Uterus (tissue), 4 donors: ENCODE results near the gene CCDC88A. TPM values are rescaled to one million over a fixed set of nuclear protein-coding genes. Genes with fewer than 3 reads are reported as not detected.
"Not testable (repeated sequence)": the region's sequence is repeated elsewhere in the genome, so short reads cannot be mapped to it uniquely, and the experiment has no call there.

Experiments used
- DNase-seq, 2 donors: peaks; one replicate each; pipeline ENCODE4 v3.0.0-alpha.2; 2019 to 2020
- H3K27ac ChIP-seq, 2 donors: fragments of 200-600 bp; sonication (generic); 1 replicate in 1 of 2; 2 replicates in 1 of 2; pipeline ENCODE4 v1.5.1; 2016 to 2018
- H3K27me3 ChIP-seq, 2 donors: fragments of 200-600 bp; sonication (generic); one replicate each; pipeline ENCODE4 v1.5.1; 2018 to 2019; ENCODE audit warnings: control low read depth in 1 of 2
- H3K36me3 ChIP-seq, 2 donors: fragments of 200-600 bp; sonication (generic); one replicate each; pipeline ENCODE4 v1.5.1; 2019; ENCODE audit warnings: control low read depth in 1 of 2
- H3K4me1 ChIP-seq, 2 donors: fragments of 200-600 bp; sonication (generic); one replicate each; pipeline ENCODE4 v1.5.1; 2018 to 2019; ENCODE audit warnings: control low read depth in 1 of 2
- H3K4me3 ChIP-seq, 2 donors: fragments of 200-600 bp; sonication (generic); 1 replicate in 1 of 2; 2 replicates in 1 of 2; pipeline ENCODE4 v1.5.1; 2018 to 2019; ENCODE audit warnings: mild to moderate bottlenecking in 1 of 2
- H3K9me3 ChIP-seq, 2 donors: fragments of 200-600 bp; sonication (generic); one replicate each; pipeline ENCODE4 v1.5.1; 2019; ENCODE audit warnings: control low read depth in 1 of 2
- CTCF ChIP-seq, 4 experiments: fragments of 200-600 bp in 2 of 4; fragments of 450-650 bp in 2 of 4; sonication (generic) in 2 of 4; IDR thresholded peaks; one replicate each; pipeline ENCODE4 v1.5.1; 2016 to 2019; ENCODE audit warnings: antibody characterized with exemption in 4 of 4, mild to moderate bottlenecking in 2 of 4, moderate library complexity in 1 of 4
- POLR2A ChIP-seq, 2 donors: fragments of 450-650 bp; IDR thresholded peaks; one replicate each; pipeline ENCODE4 v1.6.1; 2016; ENCODE audit warnings: antibody characterized with exemption in 2 of 2, mild to moderate bottlenecking in 1 of 2, moderate library complexity in 1 of 2
- intact Hi-C: fragments of 100-400 bp; cut with DNase I; formaldehyde crosslinking; loops from one replicate; pipeline ENCODE4 v1.15.1; 2023; ENCODE audit warnings: low total_unique reads
- small RNA-seq: library from RNA; depleted of rRNA; stranded (forward); fragments of <200 nt; gene quantifications from one replicate; pipeline ENCODE3, GENCODE V24; 2016
- total RNA-seq, 4 donors: library from RNA; depleted of rRNA in 3 of 4; stranded (reverse); fragments of >200 nt in 3 of 4; gene quantifications; one replicate each; pipeline versions ENCODE4 v1.1.0 to v1.2.4, GENCODE V29; 2014 to 2023
- donor health status: DM: yes; HTN: yes; CAD: no.

Gene CCDC88A
- total RNA-seq, 4 donors from 2014 or later = 34.1 to 152 (median 49.9) TPM

GRCh38 chr2:55245411-55245810 lies 174.2 kb downstream of the CCDC88A start:
- intact Hi-C loops = no loop called here

GRCh38 chr2:55242617-55243016 lies 177.0 kb downstream of the CCDC88A start:
- H3K4me3 ChIP-seq = no peak overlapping the region
- no peak overlapping the region for H3K27ac ChIP-seq
- H3K36me3 ChIP-seq = no peaks in the 10 kb centered on the region
- no peaks in the 10 kb centered on the region for H3K4me1 ChIP-seq
- no peaks in the 10 kb centered on the region for H3K9me3 ChIP-seq
- H3K27me3 ChIP-seq = no peaks in the 10 kb centered on the region
- intact Hi-C loops = no loop called here
- no peak for DNase-seq
- TF ChIP-seq CTCF (IDR thresholded peaks at IDR 0.05) (no peak), POLR2A (IDR thresholded peaks at IDR 0.05) (no peak)

More at GRCh38 chr2:55245411-55245810, 174.2 kb downstream of the CCDC88A start:
- Histone ChIP-seq H3K9me3 (no peaks in the 10 kb centered on the region), H3K4me3 (no peak overlapping the region), H3K36me3 (no peaks in the 10 kb centered on the region), H3K27me3 (no peaks in the 10 kb centered on the region), H3K4me1 (no peaks in the 10 kb centered on the region), H3K27ac (no peak overlapping the region)
- DNase-seq = no peak
- no peak for TF ChIP-seq POLR2A (IDR thresholded peaks at IDR 0.05)

- H3K27ac ChIP-seq, intact Hi-C loops, DNase-seq, H3K36me3 ChIP-seq, H3K4me1 ChIP-seq, H3K27me3 ChIP-seq, H3K9me3 ChIP-seq, H3K4me3 ChIP-seq: not testable (repeated sequence)
Measured at GRCh38 chr2:55241582-55241981, 178.1 kb downstream of the CCDC88A start.

- TF ChIP-seq POLR2A (IDR thresholded peaks at IDR 0.05) (no peak), CTCF (IDR thresholded peaks at IDR 0.05) (no peak)
- Histone ChIP-seq H3K27me3 (no peaks in the 10 kb centered on the region), H3K9me3 (no peaks in the 10 kb centered on the region), H3K4me3 (no peak overlapping the region), H3K4me1 (no peaks in the 10 kb centered on the region), H3K36me3 (no peaks in the 10 kb centered on the region), H3K27ac (no peak overlapping the region)
- intact Hi-C loops = no loop called here
- no peak for DNase-seq
Measured at GRCh38 chr2:55239656-55240222, 179.9 kb downstream of the CCDC88A start.

Small RNA genes within 50 kb of the gene (small RNA-seq; reads per million reads assigned to genes)
- not detected for gene RF00019
- not detected for gene RNU6-221P
- not detected for gene RNU6-775P

Other genes with a start within 250 kb of the CCDC88A start
- 10 to 100 TPM in 2 of 4 donors, 1 to 10 TPM in 1, under 1 TPM in 1; 0.51 to 52.7 (median 13.2) TPM for gene CLHC1, start 187.6 kb downstream of the CCDC88A start, total RNA-seq
- 1,000 to 10,000 TPM; 1,126 to 5,133 (median 1,477) TPM for gene RPS27A, start 187.2 kb downstream of the CCDC88A start, total RNA-seq
- 10 to 100 TPM in 3 of 4 donors, 1 to 10 TPM in 1; 1.8 to 29.4 (median 12.8) TPM for gene MTIF2, start 150.6 kb downstream of the CCDC88A start, total RNA-seq
- 10 to 100 TPM; 27.6 to 77.6 (median 63.9) TPM for gene CFAP36, start 99.9 kb upstream of the CCDC88A start, total RNA-seq
- gene PPP4R3B, start 197.8 kb upstream of the CCDC88A start, total RNA-seq = 100 to 1,000 TPM in 1 of 4 donors, 10 to 100 TPM in 3; 29.2 to 117 (median 54.2) TPM